ENCODE results near the gene FXN.

DNA sequence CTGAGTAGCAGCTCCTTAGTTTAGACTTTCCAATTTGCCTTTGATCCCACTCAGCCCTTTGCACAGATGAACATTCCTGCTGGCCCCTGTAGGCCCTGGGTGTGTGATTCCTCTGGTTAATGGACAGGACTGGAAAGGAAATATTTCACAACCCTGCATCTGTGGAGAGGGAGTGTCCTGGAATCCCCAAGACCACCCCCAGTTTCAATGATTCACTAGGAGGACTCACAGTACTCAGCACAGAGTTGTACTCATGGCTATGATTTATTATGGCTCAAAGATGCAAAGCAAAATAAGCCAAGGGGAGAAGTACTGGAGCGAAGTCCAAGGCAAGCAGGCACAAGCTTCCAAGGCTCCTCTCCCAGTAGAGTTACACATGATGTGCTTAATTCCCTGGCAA is 96.1 kb downstream of the FXN start:
- TF ChIP-seq, protein P1, sequence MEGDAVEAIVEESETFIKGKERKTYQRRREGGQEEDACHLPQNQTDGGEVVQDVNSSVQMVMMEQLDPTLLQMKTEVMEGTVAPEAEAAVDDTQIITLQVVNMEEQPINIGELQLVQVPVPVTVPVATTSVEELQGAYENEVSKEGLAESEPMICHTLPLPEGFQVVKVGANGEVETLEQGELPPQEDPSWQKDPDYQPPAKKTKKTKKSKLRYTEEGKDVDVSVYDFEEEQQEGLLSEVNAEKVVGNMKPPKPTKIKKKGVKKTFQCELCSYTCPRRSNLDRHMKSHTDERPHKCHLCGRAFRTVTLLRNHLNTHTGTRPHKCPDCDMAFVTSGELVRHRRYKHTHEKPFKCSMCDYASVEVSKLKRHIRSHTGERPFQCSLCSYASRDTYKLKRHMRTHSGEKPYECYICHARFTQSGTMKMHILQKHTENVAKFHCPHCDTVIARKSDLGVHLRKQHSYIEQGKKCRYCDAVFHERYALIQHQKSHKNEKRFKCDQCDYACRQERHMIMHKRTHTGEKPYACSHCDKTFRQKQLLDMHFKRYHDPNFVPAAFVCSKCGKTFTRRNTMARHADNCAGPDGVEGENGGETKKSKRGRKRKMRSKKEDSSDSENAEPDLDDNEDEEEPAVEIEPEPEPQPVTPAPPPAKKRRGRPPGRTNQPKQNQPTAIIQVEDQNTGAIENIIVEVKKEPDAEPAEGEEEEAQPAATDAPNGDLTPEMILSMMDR (IDR thresholded peaks at IDR 0.05) = no peak
- no peak for TF ChIP-seq POLR2A (IDR thresholded peaks at IDR 0.05)
